ENCODE results near the gene UFD1. TPM values are rescaled to one million over a fixed set of nuclear protein-coding genes. Genes with fewer than 3 reads are reported as not detected.
"Not testable (repeated sequence)": the region's sequence is repeated elsewhere in the genome, so short reads cannot be mapped to it uniquely, and the experiment has no call there.

Gene UFD1
- total RNA-seq, 1 experiment from 2014 or later = 98.1 TPM

DNA sequence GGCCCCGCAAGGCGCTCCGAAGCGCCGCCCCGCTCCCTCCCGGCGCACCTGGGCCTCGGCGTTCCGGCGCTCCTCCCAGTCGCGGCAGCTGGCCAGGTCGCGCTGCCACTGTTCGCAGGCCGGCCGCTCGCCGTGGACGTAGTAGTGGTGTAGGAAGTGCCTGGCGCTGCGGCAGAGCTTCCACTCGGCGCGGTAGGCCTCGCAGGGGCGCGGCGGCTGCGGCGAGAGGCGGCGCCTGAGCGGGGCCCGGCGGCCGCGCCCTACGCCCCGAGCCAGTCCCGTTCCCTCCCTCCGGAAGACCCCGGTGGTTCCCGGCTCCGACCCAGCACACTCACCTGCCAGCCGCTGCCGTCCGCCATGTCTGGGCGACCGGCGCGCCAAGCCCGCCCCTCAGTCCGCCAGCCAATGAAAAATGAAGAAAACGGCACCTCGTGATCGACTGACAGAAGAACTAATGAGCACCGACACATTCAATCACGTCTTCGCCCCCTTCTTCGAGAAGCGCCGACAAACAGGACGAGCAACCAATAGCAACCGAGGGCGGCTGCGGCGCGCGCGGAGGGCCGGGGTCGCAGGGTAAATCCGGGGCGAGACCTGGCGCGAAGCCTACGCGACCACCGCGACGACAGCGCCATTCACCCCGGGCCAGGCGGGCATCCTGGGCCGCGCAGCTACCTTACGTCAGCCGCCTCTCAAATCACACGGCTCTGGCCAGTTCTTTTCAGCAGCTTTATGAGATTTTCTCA, 31.5 kb downstream of the UFD1 start, which contains the start of gene C22orf39:
Gene C22orf39 (minus strand): TSS at position 382 of the 746 bp plus-strand sequence. CDS start 23 bp downstream, at position 359.
- Histone ChIP-seq H3K27ac (peak within 1 kb of the TSS; percentile 70), H3K9me3 (replicated peaks) (no peaks in the 10 kb centered on the region), H3K36me3 (peaks cover 15% of the 10 kb centered on the region), H3K27me3 (no peaks in the 10 kb centered on the region), H3K4me1 (no peaks in the 10 kb centered on the region; the same call in 1 of the 2 replicates), H3K4me3 (peak within 1 kb of the TSS; percentile 80)
- peak; percentile 92 to 95 for DNase-seq

DNA sequence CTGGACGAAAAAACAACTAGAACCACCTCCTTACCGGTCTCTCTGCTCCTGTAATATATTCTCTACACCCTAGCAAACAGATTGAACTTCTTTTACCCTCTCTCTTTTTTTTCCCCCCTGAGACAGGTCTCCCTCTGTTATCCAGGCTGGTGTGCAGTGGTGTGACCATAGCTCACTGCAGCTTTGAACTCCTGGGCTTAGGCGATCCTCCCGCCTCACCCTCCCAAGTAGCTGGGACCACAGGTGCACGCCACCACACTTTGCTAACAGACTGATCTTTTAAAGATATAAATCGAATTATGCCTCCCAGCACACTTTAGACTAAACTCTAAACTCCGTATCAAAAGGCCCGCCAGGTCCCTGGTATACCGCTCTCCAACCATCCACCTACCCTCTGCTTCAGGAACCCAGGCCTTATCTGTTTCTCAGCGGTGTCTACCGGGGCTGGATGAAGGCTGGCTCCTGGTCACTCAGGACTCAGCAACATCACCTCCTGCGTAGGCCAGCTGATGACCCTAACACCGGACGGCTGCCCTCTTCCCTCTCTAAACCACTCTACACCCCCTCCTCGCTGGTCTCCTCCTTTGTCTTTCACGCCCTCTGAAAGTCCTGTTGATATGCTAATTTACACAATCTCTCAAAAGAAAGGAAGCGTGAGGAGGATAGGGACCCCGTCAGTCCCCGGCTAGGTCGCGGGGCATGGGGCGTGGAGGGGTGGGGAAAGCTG, 32.2 kb downstream of the UFD1 start:
- no peaks in the 10 kb centered on the region for H3K9me3 ChIP-seq (replicated peaks)
- DNase-seq = no peak
- peaks cover 17% of the 10 kb centered on the region for H3K36me3 ChIP-seq
- no peaks in the 10 kb centered on the region; the same call in 1 of the 2 replicates for H3K4me1 ChIP-seq
- no peaks in the 10 kb centered on the region for H3K27me3 ChIP-seq
- peak overlapping the region; percentile 80 for H3K4me3 ChIP-seq
- peak overlapping the region; percentile 70; the same call in 1 of the 2 replicates for H3K27ac ChIP-seq

DNA sequence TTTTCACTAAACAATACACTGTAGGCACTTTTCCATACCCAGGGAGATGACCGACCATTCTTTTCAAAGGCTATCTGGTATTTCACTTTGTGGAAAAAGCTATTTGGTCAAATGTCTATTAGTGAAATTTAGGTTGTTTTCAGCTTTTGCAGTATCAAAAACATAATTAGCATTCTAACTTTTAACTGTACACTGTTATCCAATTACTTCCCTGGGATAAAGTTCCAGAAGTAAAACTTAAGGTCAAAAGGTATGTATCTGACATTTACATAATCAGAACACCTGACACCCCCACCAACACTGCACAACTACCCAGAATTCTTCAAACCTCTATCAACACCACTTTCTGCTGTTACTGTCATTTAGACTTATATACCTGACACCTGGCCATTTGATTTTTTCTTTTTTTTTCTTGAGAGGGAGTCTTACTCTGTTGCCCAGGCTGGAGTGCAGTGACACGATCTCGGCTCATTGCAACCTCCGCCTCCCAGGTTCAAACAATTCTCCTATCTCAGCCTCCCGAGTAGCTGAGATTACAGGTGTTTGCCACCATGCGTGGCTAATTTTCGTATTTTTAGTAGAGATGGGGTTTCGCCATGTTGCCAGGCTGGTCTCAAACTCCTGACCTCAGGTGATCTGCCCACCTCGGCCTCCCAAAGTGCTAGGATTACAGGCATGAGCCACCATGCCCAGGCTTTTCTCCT, 33.6 kb downstream of the UFD1 start:
- H3K4me3 ChIP-seq; DNase-seq; H3K27me3 ChIP-seq; H3K9me3 ChIP-seq (replicated peaks); H3K27ac ChIP-seq; H3K4me1 ChIP-seq: not testable (repeated sequence)
- H3K36me3 ChIP-seq = peaks cover 17% of the 10 kb centered on the region

DNA sequence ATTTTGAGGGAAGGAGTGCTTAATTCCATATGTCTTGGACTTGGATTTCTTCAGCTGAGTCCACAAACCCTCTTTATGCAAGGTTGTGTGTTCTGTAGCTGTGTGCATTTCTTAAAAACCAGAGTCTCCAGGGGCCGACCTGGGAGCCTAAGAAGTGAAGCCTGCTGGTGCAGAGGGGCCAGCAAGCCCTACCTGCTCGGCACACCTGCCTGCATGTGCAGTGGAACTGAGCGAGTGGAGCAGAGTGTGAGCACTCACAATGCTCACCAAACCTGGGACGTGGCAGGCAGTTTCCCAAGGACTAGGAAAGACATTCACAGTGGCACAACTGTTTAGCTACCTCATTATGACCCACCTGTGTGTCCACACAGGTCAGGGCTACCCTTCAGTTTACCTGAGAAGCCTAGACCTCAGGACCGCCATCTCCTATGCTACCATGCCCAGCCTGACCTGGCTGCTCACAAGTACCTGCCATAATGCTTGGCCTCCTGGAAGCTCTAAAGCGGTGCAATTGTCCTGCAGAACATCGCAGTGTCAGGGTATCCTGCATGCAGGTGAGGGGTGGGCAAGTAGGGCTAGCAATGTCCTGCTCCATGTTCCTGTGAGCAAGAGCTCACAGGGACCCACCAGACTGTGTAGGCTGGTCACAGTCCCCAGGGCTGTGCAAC, 35.3 kb downstream of the UFD1 start:
- Histone ChIP-seq H3K27ac (no peak overlapping the region), H3K4me1 (no peaks in the 10 kb centered on the region), H3K4me3 (no peak overlapping the region), H3K9me3 (replicated peaks) (no peaks in the 10 kb centered on the region), H3K36me3 (peaks cover 17% of the 10 kb centered on the region), H3K27me3 (no peaks in the 10 kb centered on the region)
- DNase-seq = no peak

DNA sequence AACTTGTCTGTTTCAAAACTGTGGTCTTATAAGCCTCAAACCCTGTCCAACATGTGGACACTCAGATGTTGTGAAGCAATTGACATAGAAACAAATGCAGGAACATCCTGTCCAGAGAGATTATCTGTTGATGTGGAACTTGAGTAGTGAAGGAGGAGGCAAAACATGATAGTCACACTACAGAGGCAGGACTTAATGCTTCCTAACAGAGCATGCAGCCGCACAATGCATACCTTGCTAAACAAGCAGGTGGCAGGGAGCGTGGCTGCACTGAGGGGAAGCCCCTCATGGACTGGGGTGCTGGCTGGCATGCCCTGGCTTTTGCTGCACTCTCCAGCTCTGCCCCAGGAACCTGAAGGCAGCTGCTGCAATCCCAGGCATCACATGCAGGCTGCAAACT, 36.8 kb downstream of the UFD1 start:
- Histone ChIP-seq H3K4me3 (no peak overlapping the region), H3K27me3 (no peaks in the 10 kb centered on the region), H3K36me3 (peaks cover 17% of the 10 kb centered on the region), H3K9me3 (replicated peaks) (no peaks in the 10 kb centered on the region), H3K27ac (no peak overlapping the region), H3K4me1 (no peaks in the 10 kb centered on the region)
- no peak for DNase-seq

DNA sequence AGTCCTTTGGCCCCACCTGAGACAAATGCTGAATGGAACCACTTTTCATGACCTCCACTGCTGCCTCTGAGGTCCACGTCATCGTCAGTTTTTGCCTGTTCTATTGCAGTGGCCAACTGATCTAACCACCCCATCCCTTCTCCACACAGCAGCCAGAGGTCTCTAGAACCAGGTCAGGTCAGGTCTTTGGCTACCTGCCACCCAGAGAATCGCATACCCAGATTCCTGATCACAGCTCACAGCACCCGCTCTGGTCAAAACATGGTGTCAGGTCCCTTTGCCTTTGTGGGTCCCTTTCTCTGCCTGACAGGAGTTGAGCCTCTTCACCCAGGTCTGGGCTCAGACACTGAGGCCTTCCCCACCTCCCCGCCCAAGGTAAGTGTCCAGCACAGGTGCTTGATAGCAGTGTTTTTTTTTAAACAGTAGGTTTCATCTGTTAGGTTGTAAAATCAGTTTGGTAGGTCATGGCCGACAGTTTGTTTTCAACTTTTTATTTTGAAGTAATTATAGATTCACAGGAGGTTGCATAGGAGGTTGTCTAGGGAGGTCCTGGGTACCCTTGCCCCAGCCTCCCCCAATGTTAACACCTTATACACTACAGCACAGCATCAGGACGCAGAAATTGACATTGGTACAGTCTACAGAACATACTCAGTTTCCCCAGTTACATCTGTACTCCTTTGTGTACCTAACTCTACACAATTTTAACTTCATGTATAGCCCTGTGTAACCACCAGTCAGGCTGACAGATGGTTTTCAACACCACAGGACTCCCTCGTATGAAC, 38.4 kb downstream of the UFD1 start:
- H3K27ac ChIP-seq = no peak overlapping the region
- no peaks in the 10 kb centered on the region for H3K27me3 ChIP-seq
- no peak for DNase-seq
- H3K4me1 ChIP-seq = no peaks in the 10 kb centered on the region
- H3K4me3 ChIP-seq = no peak overlapping the region
- peaks cover 20% of the 10 kb centered on the region for H3K36me3 ChIP-seq
- H3K9me3 ChIP-seq (replicated peaks) = no peaks in the 10 kb centered on the region

DNA sequence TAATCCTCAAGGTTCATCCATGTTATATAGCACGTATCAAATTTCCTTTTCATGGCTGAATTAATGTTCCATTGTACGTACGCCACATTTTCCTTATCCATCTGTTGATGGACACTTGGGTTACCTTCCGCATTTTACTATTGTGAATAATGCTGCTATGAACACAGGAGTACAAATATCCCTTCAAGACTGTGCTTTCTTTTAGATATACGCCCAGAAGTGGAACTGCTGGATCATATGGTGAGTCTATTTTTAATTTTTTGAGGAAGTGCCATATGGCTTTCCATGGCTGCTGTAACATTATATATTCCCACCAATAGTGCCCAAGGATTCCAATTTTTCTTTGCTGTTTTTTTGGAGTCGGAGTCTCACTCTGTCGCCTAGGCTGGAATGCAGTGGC, 40.7 kb downstream of the UFD1 start:
- no peak for DNase-seq
- Histone ChIP-seq H3K27ac (no peak overlapping the region), H3K4me1 (no peaks in the 10 kb centered on the region), H3K9me3 (replicated peaks) (no peaks in the 10 kb centered on the region), H3K36me3 (peaks cover 13% of the 10 kb centered on the region), H3K4me3 (no peak overlapping the region), H3K27me3 (no peaks in the 10 kb centered on the region)

DNA sequence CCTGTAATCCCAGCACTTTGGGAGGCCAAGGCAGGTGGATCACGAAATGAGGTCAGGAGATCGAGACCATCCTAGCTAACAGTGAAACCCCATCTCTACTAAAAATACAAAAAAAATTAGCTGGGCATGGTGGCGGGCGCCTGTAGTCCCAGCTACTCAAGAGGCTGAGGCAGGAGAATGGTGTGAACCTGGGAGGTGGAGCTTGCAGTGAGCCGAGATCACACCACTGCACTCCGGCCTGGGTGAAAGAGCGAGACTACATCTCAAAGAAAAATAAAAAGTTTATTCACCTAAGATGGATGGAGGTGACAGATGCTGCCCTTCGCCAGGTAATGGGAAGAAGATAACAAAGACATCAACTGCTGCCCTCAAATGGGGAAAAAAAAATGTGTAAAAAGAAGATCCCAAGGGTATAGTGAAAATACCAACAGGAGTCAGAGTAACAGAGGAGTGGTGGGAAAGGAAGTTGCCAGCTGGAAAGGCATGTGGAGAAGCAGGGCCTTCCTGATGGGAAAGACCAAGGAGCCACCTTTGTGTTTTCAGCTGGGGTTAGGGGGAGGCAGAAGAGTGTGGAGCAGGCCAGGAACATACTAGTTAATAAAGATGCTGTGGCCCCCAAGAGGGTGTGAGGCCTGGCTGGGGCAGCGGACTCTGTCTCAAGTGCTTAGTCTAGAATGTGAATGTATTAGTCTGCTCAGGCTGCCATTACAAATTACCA, 42.4 kb downstream of the UFD1 start:
- H3K27me3 ChIP-seq; DNase-seq; H3K4me3 ChIP-seq; H3K9me3 ChIP-seq (replicated peaks); H3K4me1 ChIP-seq; H3K27ac ChIP-seq; H3K36me3 ChIP-seq: not testable (repeated sequence)

DNA sequence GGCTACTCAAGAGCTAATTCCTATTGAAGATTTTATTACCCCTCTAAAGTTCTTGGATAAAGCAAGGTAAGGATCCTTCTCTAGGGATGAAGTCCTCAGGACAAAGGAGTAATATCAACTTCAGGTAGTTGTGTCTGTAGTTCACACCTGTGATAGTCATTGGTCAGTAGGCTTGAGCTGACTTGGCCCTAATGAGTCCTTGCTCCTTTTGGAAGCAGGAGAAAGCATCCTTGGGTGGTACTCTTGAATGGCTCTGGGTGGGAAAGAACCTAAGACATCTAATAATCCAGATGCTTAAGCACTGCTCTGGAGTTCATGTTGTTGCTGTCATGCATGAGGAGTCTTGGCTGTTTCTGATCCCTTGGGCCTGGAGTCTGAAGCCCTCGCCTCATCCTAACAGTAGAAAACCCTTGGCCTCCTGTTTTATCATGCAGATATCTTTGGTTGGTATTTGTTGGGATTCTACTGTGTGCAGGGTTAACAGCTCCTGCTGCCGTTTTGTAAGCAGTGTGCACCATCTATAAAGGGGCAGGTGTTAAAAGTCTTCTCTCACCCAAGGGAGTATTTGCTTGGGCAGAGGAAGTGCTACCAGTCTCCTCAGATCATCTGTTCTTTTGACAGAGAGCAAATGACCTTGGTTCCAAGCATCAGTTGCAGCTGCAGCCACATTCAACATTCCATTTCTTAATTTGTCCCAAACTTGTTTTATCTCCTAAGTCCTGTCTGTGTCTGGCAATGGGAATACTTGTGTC, 44.0 kb downstream of the UFD1 start:
- no peak overlapping the region for H3K4me3 ChIP-seq
- H3K27me3 ChIP-seq = no peaks in the 10 kb centered on the region
- DNase-seq = no peak
- peaks cover 4% of the 10 kb centered on the region; the same call in 1 of the 2 replicates for H3K4me1 ChIP-seq
- peaks cover 5% of the 10 kb centered on the region for H3K36me3 ChIP-seq
- no peak overlapping the region for H3K27ac ChIP-seq
- H3K9me3 ChIP-seq (replicated peaks) = no peaks in the 10 kb centered on the region

DNA sequence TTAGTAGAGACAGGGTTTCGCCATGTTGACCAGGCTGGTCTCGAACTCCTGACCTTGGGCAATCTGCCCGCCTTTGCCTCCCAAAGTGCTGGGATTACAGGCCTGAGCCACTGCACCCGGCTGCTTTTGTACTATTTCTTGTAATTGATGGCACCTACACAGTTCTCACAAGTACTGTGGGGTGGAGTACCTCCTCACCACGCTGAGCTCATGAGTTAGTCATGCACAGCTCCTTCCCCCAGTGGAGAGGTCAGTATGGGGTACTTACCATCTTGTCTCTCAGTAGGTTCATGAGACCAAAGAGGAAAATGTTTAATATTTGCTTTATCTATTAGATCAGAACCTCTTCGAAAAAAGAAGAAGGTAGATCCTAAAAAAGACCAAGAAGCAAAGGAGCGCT, 44.6 kb downstream of the UFD1 start:
- no peak overlapping the region for H3K4me3 ChIP-seq
- no peak for DNase-seq
- H3K27ac ChIP-seq = no peak overlapping the region
- H3K9me3 ChIP-seq (replicated peaks) = no peaks in the 10 kb centered on the region
- peaks cover 5% of the 10 kb centered on the region for H3K36me3 ChIP-seq
- H3K4me1 ChIP-seq = peaks cover 6% of the 10 kb centered on the region; the same call in 1 of the 2 replicates
- H3K27me3 ChIP-seq = no peaks in the 10 kb centered on the region

DNA sequence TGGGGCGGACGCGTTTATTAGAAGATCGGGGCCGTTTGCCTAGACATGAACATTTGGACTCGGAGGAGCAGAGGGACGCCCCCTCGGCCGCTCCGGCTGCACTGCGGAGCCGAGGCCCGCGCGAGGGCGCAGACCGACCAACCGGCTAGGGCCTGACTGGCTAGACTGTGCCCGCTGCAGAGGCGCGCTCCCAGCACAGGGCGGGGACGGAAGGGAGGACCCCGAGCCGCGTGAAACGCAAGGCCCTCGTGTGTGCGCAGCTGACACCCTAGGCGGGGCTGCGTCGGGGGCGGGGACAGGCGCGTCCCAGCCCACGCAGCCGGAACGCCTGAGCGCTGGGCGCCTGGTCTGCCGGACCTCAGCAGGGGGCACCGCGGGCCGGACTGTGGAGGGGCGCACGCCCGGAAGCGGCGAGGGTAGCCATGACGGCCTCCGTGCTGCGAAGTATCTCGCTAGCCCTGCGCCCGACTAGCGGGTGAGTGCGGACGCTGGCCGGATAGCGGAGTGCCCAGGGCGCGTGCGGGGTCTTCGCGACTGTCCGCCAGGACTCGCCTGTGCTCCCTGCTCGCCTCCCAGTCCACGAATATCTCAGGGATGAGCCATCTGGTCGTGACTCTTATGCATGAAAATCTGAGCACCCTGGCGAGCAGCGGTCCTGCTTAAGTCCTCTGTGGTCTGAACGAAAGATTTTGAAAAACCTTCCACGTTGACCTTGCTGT, 46.7 kb downstream of the UFD1 start, which contains the start of gene MRPL40:
Gene MRPL40 (plus strand): TSS at position 413 of the 719 bp plus-strand sequence. CDS start 10 bp downstream, at position 423.
- H3K36me3 ChIP-seq = peaks cover 5% of the 10 kb centered on the region
- H3K27ac ChIP-seq = peak within 1 kb of the TSS; percentile 93
- peak; percentile 95 to 96 for DNase-seq
- H3K4me3 ChIP-seq = peak within 1 kb of the TSS; percentile 83
- H3K27me3 ChIP-seq = no peaks in the 10 kb centered on the region
- peaks cover 6% of the 10 kb centered on the region; the same call in 1 of the 2 replicates for H3K4me1 ChIP-seq
- no peaks in the 10 kb centered on the region for H3K9me3 ChIP-seq (replicated peaks)

DNA sequence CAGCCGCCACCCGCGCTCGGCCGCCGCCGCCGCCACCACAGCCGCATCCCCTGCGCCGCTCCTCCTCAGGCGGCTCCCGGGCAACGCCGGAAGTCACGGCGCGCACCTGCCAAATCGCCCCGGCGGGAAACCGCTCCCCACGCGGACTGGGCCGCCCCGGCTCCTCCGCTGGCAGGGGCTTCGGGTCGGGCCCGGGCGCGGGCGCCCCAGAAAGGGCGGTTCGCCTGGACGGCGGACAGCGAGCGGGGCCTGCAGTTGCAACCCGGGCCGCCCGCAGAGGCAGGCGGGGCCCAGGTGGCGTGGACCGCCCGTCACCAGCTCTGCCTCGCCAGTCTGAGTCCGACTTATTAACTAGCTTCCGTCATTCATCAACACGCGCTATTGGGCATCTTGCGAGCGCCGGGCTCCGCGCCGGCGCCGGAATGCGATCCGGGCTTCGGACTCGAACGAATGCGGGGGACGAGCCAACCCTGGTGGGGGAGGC, 47.3 kb downstream of the UFD1 start, which contains the start of gene HIRA:
Gene HIRA (minus strand): TSS at position 85 of the 484 bp plus-strand sequence. CDS start 257 bp downstream, outside the sequence.
- Histone ChIP-seq H3K4me1 (peaks cover 6% of the 10 kb centered on the region; the same call in 1 of the 2 replicates), H3K27me3 (no peaks in the 10 kb centered on the region), H3K4me3 (peak within 1 kb of the TSS; percentile 83), H3K9me3 (replicated peaks) (no peaks in the 10 kb centered on the region), H3K27ac (peak within 1 kb of the TSS; percentile 93), H3K36me3 (peaks cover 5% of the 10 kb centered on the region)
- peak; percentile 79 to 86 for DNase-seq

Data from SJCRH30 (cell line).